AG08395 (cell line): Measurements from ENCODE around the gene UCKL1.

ENCODE experiments used
- DNase-seq: peaks from one replicate; pipeline ENCODE4 v3.0.0; 2012; ENCODE audit warnings: mixed read lengths, low spot score

UCKL1 gene

GRCh38 chr20:63890201-63890576 lies 66.0 kb downstream of the UCKL1 start:
- no peak for DNase-seq
